ENCODE results near the gene SMIM24. TPM values are rescaled to one million over a fixed set of nuclear protein-coding genes. Genes with fewer than 3 reads are reported as not detected.

Gene SMIM24
- total and polyA plus RNA-seq, 11 donors: 0.15 TPM; not detected in 10

DNA sequence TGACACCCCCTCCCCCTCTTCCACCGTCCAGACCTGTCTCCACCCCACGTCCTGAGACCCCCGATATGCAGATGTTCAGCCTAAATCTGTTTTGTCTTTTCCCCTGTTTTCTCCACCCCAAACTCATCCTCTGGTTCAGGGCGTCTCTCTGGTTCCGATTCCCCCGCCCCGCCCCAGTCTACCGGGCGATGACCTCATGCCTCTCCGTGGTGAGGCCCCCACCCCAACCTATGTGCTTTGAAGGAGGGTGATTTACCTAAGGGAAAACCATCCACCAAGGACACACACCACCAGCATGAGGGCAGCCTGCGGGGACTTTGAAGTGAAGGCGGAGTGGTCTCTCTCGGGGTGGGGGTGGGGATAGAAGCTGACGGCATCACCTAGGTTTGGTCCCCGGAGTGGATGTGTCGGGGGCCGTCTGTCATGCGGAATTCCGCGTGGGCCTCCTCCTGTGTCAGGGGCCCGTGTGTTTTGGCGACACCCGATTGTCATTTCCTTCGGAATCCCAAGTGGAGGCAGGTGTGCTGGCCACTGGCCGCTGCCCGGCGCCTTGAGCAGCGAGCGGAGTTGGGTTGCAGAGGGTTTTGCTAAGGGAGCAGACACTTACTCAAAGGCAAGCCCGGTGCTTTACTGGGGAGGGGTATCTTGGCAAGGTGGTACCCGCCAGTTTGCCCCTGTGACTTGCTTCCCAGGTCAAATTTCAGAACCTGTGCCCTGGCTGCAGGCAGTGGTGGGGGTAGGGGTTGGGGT is 27.2 kb upstream of the SMIM24 start:
- ATAC-seq (no peak), DNase-seq (no peak)
- Histone ChIP-seq H3K27me3 (no peaks in the 10 kb centered on the region), H3K9me3 (no peaks in the 10 kb centered on the region), H3K36me3 (peaks cover 0 to 24% (median 2%) of the 10 kb centered on the region in 9 donors), H3K4me1 (peaks cover 4 to 55% (median 15%) of the 10 kb centered on the region in 12 donors), H3K4me3 (peak overlapping the region; percentile 81 to 100 (median 98)), H3K27ac (peak overlapping the region in 4 of 12 donors; percentile 85 to 95 (median 90))
- no peak for TF ChIP-seq POLR2A (IDR thresholded peaks at IDR 0.05)
- TF ChIP-seq, protein P1, sequence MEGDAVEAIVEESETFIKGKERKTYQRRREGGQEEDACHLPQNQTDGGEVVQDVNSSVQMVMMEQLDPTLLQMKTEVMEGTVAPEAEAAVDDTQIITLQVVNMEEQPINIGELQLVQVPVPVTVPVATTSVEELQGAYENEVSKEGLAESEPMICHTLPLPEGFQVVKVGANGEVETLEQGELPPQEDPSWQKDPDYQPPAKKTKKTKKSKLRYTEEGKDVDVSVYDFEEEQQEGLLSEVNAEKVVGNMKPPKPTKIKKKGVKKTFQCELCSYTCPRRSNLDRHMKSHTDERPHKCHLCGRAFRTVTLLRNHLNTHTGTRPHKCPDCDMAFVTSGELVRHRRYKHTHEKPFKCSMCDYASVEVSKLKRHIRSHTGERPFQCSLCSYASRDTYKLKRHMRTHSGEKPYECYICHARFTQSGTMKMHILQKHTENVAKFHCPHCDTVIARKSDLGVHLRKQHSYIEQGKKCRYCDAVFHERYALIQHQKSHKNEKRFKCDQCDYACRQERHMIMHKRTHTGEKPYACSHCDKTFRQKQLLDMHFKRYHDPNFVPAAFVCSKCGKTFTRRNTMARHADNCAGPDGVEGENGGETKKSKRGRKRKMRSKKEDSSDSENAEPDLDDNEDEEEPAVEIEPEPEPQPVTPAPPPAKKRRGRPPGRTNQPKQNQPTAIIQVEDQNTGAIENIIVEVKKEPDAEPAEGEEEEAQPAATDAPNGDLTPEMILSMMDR (IDR thresholded peaks at IDR 0.05): no peak
- intact Hi-C loops (cut with DNase I): loop anchor here in 1 of 10 donors (2.0 kb wide), 1 partner anchor 47 kb away; no protein-coding TSS in a partner anchor
- WGBS, 4 donors: 32 to 41% (median 37%) methylated on average over 29 to 31 of the region's 31 CpGs

DNA sequence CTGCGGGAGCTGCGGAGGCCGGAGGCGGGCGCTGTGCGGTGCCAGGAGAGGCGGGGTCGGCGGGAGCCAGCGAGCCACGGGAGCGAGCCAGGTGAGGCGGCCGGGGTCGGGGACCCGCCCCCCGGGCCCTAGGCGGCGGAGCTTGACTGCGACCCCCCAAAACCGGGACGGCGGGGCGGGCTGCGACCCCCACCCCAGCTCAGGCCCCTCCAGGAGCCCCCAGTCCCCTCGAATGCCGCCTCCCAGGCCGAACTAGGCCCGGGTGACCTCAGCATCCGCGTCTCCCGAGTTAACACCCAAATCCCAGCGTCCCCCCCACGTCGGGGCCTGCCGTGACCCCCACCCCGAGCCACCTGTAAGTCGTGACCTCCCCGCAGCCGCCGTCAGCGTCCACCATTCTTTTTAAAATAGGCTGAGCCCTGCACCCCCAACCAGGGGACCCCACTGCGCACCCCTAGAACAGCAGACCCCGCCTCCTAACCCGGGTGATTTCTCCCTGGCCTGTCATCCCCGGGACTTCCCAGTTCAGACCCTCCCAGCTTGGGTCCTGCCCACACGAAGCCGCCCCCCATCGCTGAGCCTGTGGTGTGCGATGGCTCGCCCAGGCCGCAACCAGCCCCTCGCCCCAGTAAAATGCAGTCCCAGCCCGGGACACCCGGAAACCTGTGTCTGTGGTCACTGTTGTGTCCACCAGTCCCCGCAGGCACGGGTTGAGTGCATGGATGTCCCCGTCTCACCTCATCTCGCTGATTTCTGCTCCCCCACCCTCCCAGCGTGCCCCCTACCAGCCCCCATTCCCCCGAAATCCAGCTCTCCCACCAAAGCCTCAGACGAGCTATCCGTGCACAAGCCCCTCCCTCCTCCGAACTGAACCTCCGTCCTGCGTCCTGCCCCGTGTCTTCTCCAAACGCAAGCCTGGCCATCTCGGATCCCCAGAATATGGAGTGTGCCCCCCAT is 26.3 kb upstream of the SMIM24 start:
- ATAC-seq: peak in 2 of 4 donors; percentile 0 to 4

DNA sequence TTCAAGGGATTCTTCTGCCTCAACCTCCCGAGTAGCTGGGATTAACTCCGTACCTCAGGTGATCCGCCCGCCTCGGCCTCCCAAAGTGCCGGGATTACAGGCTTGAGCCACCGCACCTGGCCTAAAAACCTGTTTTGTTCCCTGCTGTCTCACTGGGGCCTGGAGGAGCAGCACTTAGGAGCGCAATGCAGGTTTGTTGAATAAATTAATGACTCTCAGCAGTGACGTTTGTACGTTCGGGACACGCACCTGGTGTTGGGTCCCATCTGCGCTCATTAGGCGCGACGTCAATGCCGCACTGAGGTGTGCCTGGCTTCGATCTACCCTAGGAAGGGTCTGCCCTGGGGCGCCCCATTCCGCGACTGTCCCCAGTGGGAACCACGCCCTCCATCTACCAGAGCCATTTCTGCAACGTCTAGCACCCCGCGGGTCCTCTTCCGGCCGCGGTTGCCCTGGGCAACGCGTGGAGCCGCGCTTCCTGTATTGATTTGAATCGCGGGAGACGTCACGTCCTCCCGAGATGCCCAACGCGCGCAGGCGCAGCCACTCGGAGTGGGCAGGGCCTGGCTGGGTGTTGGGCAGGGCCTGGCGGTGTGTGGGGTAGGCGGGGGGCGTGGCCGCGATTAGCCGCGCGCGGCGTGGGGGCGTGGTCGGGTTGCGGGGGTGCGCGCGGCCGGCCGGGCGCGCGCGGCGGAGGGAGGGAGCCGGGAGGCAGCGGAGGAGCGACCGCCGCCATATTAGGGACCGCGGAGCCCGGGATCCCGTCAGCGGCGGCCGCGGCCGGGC is 25.5 kb upstream of the SMIM24 start, which contains the start of gene FZR1:
FZR1 (plus strand) TSS at position 714 of the 786 bp plus-strand sequence. CDS start 16,679 bp downstream, outside the sequence.
- peak; percentile 96 to 98 (median 96) for ATAC-seq
- H3K4me3 ChIP-seq: peak within 1 kb of the TSS; percentile 81 to 100 (median 98)
- peaks cover 0 to 18% (median 2%) of the 10 kb centered on the region in 9 donors for H3K36me3 ChIP-seq
- WGBS, 4 donors: 1 to 4% (median 2%) methylated on average over 27 to 79 of the region's 79 CpGs
- no peaks in the 10 kb centered on the region for H3K27me3 ChIP-seq
- peak; percentile 99 to 100 (median 99) for DNase-seq
- intact Hi-C loops (cut with DNase I): loop anchor here in 1 of 10 donors (2.0 kb wide), 1 partner anchor 49 kb away; no protein-coding TSS in a partner anchor
- H3K27ac ChIP-seq: peak within 1 kb of the TSS; percentile 36 to 95 (median 84)
- H3K9me3 ChIP-seq: no peaks in the 10 kb centered on the region
- peak; percentile 29 to 65 for TF ChIP-seq POLR2A (IDR thresholded peaks at IDR 0.05)
- TF ChIP-seq, protein P1 (IDR thresholded peaks at IDR 0.05): peak in 4 of 12 donors; percentile 6 to 25 (median 16)
- H3K4me1 ChIP-seq: peaks cover 4 to 41% (median 18%) of the 10 kb centered on the region in 12 donors

More for the DNA sequence above, 26.3 kb upstream of the SMIM24 start:
- Histone ChIP-seq H3K36me3 (peaks cover 0 to 21% (median 2%) of the 10 kb centered on the region in 9 donors), H3K4me1 (peaks cover 4 to 46% (median 14%) of the 10 kb centered on the region in 12 donors), H3K9me3 (no peaks in the 10 kb centered on the region), H3K27me3 (no peaks in the 10 kb centered on the region), H3K4me3 (peak overlapping the region; percentile 81 to 100 (median 98)), H3K27ac (peak overlapping the region; percentile 36 to 95 (median 84))
- no peak for TF ChIP-seq POLR2A (IDR thresholded peaks at IDR 0.05)
- TF ChIP-seq, protein P1 (IDR thresholded peaks at IDR 0.05): no peak
- 1% methylated on average over 36 to 69 of the region's 69 CpGs for WGBS, 4 donors
- DNase-seq: peak in 3 of 5 donors; percentile 32 to 58 (median 54)
- intact Hi-C loops (cut with DNase I): loop anchor here in 1 of 10 donors (2.0 kb wide), 1 partner anchor 48 kb away; no protein-coding TSS in a partner anchor

Data from heart left ventricle (tissue), 16 donors.